HG02885 (cell line): Measurements from ENCODE around the gene NFIC.
"Not testable (repeated sequence)": the region's sequence is repeated elsewhere in the genome, so short reads cannot be mapped to it uniquely, and the experiment has no call there.

Experiments used
- ATAC-seq: cut with Tn5 transposase; IDR thresholded peaks from one replicate; pipeline ENCODE4 v1.9.1; 2021; ENCODE audit warnings: mild to moderate bottlenecking; ENCODE audit not compliant: unreplicated experiment, poor library complexity

Gene NFIC

DNA sequence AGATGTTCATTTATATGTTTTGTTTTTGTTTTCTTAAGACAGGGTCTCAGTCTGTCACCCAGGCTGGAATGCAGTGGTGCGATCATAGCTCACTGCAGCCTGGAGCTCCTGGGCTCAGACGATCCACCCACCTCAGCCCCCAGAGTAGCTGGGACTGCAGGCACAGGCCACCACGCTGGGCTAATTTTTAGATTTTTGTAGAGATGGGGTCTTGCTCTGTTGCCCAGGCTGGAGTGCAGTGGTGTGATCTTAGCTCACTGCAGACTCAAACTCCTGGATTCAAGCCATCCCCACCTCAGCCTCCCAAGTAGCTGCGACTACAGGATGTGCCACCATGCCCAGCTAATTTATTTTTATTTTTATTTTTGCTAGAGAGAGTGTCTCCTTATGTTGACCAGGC lies 45.7 kb downstream of the NFIC start:
- ATAC-seq, result no peak

DNA sequence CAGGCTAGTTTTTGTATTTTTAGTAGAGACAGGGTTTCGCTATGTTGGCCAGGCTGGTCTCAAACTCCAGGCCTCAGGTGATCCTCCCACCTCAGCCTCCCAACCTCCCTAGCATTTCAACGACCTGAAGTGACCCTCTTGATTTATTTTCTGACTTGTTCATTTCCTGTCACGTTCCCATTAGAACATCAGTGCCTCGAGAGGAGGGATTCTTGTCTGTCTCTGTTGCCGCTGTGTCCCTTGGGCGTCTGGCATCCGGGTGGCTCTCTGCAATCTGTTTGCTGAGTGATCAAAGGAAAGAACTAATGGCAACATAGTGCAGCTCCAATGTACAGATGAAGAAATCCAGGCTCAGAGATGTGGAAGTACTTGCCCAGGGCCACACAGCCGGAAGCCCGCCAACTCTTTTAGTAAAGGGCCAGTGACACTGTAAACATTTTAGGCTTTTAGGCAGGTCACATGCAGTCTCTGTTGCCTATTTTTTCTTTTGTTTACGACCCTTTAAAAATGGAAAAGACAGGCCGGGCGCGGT lies 47.5 kb downstream of the NFIC start:
- no peak for ATAC-seq

DNA sequence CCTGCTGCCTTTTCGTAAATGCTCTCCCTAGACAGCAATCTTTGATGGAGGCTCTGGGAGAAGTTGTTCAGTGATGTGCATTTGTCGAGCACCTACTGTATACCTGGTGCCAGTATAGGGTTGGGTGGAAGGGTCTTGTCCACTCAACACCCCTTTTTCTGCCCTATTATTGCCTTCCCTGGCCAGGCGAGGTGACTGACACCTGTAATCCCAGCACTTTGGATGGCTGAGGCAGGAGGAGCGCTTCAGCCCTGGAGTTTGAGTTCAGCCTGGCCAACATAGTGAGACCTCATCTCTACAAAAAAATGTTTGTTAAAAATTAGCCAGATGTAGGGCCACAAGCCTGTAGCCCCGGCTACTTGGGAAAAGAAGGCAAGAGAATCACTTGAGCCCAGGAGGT lies 49.3 kb downstream of the NFIC start:
- no peak for ATAC-seq

DNA sequence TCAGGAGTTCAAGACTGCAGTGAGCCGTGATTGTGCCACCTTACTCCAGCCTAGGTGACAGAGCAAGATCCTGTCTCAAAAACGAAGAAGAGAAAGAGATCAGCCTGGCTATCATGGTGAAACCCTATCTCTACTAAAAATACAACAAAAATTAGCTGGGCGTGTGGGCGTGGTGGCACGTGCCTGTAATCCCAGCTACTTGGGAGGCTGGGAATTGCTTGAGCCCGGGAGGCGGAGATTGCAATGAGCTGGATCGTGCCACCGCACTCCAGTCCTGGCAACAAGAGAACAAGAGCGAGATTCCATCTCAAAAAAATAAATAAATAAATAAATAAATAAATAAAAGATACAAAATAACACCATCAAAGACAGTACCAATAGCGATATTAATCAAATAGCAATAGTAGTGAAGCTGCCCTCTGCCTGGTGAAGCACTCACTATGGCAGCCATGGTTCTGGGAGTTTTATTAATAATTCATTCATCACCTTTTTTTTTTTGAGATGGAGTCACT lies 53.9 kb downstream of the NFIC start:
- no peak for ATAC-seq

DNA sequence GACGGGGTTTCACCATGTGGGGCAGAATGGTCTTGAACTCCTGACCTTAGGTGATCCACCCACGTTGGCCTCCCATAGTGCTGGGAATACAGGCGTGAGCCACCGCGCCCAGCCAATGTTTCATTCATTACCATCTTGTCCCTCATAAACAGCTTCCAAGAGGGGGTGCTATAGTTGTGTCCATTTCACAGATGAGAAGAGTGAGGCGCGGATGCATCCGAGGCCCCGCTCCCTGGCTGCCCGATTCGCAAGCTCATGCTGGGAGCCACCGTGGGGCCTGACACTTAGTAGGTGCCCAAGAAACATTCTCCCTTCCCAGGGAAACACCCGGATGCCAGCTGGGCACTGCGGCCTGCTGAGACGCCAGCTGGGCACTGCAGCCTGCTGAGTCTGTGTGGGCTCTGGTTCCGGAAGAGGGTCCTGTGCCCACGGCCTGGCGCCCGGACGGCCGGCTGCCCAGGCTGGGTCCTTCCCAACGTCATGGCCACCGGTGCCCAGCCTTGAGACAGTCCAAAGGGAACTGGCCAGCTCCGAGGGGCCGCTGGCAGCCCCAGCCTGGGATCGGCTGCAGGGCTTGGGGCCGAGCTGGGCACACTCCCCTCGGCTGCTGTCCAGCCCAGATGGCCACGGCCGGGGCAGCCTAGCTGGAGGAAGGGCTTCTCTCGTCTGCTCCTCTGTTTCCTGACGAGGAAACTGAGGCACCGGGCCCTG lies 54.7 kb downstream of the NFIC start:
- ATAC-seq, result no peak

- ATAC-seq, result not testable (repeated sequence)
Measured at GRCh38 chr19:3421656-3422055, 55.3 kb downstream of the NFIC start.

DNA sequence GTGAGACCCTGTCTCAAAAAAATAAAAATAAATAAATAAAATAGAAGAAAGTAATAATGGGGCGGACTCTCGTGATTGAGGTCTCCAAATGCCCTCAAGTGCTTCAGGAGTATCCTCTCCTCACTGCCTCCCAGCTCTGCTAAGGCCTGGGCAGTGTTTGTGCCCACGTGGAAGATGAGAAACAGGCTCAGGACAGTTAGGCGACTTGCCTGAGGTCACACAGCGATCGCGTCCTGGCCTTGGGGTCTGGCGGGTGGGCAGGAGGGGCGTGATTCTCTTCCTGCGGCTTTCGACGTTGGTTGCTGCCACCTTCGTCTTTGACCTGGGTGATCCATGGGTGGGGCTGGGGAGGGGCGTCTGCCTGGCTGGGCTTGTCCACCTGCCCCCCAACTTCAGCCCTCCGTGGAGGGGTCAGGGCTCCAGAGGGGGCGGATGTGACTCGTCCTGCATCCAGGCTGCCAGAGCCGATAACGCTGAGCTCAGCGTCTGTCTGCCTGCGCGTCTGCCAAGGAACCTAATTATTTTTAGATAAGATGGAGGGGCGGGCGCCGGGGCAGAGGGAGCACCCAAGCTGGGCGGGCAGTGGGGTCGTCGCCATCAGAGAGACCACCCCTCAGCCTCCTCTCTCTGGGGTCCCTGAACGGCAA lies 56.9 kb downstream of the NFIC start:
- ATAC-seq, result no peak

DNA sequence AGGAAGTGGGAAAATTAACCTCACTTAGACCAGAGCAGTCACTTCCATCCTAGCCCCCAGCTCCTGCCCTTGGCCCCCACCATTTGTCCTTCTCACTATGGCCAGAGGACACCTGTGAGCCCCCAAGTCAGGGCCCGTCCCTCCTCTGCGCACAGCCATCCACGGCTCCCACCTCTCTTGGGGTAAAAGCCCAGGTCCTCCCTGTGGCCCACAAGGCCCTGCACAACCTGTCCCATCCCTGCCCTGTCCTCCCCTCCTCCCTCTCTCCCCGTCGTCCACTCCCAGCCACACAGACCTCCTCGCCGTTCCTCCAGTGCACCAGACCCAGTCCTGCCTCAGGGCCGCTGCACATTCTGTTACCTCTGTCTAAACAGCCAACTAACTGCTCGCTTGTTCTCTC lies 60.0 kb downstream of the NFIC start:
- no peak for ATAC-seq

DNA sequence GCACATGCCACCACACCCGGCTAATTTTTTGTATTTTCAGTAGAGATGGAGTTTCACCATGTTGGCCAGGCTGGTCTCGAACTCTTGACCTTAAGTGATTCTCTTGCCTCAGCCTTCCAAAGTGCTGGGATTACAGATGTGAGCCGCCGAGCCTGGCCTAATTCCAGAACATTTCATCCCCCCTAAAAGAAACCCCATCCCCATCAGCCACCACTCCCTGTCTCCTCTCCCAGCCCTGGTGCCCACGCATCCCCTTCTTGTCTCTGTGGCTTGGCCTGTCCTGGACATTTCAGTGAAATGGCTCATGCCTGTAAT lies 63.9 kb downstream of the NFIC start:
- not testable (repeated sequence) for ATAC-seq

GRCh38 chr19:3431760-3432397 lies 65.5 kb downstream of the NFIC start:
- no peak for ATAC-seq

DNA sequence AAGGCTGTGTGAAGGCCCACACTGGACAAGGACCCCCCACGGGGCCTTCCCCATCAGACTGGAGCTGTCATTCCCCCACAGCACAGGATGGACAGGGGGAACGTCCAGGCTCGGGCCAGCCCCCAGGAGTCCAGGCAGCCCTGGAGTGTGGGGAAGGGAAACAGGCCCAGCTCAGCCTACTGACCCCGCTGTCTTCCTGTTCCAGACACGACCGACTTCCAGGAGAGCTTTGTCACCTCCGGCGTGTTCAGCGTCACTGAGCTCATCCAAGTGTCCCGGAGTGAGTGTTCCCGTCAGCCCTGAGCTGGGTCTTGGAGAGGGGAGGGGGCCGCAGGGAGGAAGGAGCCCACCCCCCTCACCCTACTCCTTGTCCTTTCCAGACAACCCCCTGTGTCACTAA lies 66.9 kb downstream of the NFIC start:
- no peak for ATAC-seq

DNA sequence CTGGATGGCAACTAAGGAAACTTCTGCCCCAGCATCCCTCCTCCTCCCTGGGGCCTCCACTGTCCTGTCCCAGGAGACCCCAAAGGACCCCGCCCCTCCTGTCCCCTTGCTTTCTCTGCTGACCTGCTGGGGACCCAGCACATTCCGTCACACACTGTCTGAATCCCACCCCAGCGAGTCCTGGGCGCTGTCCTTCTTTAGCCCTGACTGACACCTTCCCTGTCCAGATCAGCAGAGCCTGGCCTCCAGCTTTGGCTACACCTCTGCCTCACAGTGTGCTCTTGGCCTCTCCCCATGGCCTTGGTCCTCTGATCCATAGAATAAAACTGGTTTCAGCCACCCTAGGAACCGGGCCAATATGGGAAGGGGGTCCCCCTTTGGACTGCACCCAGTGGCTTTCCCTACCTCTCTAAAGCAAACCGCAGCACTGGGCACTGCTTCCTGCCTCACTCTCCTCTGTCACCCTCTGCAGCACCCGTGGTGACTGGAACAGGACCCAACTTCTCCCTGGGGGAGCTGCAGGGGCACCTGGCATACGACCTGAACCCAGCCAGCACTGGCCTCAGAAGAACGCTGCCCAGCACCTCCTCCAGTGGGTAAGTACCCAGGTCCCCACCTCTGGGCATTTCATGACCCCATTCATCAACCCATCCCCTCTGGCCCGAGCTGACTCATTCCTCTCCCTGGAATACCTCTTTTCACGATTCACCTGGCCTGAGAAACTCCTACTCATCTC lies 67.6 kb downstream of the NFIC start:
- no peak for ATAC-seq

GRCh38 chr19:3434630-3435553 lies 68.5 kb downstream of the NFIC start:
- ATAC-seq, result peak; percentile 92

GRCh38 chr19:3440082-3440481 lies 73.7 kb downstream of the NFIC start:
- no peak for ATAC-seq

DNA sequence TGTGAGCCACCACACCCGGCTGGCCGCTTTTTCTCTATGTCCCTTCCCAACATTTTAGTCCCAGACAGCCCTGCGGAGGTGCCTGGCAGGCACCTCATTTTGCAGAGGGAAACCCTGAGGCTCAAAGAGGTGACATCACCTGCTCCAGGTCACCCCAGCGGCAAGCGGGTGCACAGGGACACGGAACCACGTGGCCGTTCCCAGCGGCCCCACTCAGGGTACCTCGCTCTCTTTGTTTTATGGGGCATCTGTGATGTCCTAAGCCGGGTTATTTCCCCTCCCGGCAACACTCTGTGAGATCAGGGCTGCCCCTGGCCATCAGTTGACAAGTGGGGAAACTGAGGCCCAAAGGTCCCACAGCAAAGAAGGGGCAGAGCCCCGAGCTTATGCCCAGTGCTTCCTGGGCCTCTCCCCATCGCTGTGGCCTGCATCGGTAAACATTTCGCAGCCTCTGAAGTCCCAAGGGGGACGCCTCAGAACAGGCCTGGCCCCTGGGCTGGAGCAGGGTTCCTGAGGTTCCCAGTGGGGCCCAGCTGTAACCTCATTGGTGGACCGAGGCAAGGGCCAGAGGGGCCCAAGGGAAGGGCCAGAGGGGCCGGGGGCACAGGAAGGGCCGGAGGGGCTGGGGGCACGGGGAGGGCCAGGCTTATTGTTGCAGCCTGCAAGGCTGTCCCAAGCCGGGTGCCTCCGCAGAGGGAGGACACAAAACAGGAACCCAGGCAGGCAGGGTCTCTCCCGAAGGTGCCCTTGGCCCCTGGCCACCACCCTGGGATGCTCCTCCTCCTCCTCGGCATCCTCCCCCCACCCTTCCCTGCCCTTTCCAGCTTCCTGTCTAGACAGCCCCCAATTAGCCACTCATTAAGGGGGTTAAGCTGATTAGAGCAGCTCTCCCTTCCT lies 75.0 kb downstream of the NFIC start:
- no peak for ATAC-seq

DNA sequence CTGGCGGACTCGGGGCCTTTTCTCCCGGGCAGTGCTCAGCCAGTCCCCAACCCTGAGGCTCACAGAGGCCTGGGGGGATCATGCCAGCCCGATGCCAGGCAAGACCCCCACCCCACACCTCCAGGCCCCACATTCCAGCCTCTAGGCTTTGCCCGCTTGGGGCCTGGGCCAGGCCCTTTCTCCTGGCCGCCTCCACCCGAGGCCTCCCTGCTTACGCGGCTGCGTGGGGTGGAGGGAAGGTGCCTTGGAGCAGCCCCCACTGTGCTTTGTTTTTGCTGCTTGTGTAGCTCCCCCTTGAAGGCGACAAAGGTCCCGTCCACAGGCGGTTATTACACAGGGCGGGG lies 75.6 kb downstream of the NFIC start:
- no peak for ATAC-seq

DNA sequence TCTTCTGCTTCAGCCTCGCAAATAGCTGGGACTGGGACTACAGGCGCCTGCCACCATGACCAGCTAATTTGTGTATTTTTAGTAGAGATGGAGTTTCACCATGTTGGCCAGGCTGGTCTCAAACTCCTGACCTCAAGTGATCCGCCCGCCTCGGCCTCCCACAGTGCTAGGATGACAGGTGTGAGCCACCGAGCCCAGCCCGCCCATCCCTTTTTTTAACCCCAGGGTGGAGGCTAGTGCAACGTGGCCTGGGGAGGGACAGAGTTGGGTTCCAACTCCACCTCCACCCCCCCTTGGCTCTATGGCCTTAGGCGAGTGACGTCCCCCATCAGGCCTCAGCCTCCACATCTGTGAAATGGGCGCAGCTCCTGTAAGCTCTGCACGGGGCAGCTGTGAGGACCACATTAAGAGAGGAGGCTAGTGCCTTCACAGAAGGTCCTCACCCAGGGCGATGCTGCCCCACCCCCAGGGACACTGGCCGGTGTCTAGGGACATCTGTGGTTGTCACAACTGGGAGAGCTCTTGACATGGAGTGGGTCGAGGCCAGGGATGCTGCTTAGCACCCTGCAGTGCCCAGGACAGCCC lies 76.2 kb downstream of the NFIC start:
- no peak for ATAC-seq

GRCh38 chr19:3443840-3444694 lies 77.7 kb downstream of the NFIC start:
- no peak for ATAC-seq
